H1 (cell line): Measurements from ENCODE around the gene FADS2. TPM values are rescaled to one million over a fixed set of nuclear protein-coding genes. Genes with fewer than 3 reads are reported as not detected.
A peak's percentile ranks its signal among the peaks of the same experiment; 100 is the strongest.

Experiments used
- CTCF ChIA-PET: fragments of 300-600 bp; sonication (Branson Sonifier 250); formaldehyde crosslinking; loops from one replicate; lab custom pipeline; 2021; ENCODE audit not compliant: partially characterized antibody; lab: Charles Lee
- POLR2A ChIA-PET: fragments of 300-600 bp; sonication (Branson Sonifier 250); formaldehyde crosslinking; loops from one replicate; lab custom pipeline; 2021; ENCODE audit warnings: inconsistent platforms; ENCODE audit not compliant: partially characterized antibody; lab: Charles Lee
- DNase-seq, 2 experiments: peaks; one replicate each; pipeline versions ENCODE4 v3.0.0 to v3.0.0-alpha.2; 2010 to 2022; ENCODE audit warnings: low spot score in 2 of 2, low read depth in 1 of 2, mixed read lengths in 1 of 2
- FAIRE-seq: peaks from 2 replicates; lab custom pipeline; 2011; peaks lifted over from hg19 to GRCh38; lab: Jason Lieb, UNC
- H2AFZ ChIP-seq: 2 replicates; pipeline ENCODE4 v1.8.1; 2012; ENCODE audit warnings: low read length, inconsistent platforms
- H2AK5ac ChIP-seq: 2 replicates; pipeline ENCODE4 v1.6.1; 2013; ENCODE audit warnings: low read depth, low read length
- H2BK120ac ChIP-seq: replicated peaks from 2 replicates; pipeline ENCODE3; 2013; ENCODE audit warnings: low read depth, low read length, inconsistent platforms
- H2BK12ac ChIP-seq: 2 replicates; pipeline ENCODE4 v1.6.1; 2013; ENCODE audit warnings: low read depth, low read length
- H2BK15ac ChIP-seq: 2 replicates; pipeline ENCODE4 v1.6.1; 2013; ENCODE audit warnings: low read length
- H2BK20ac ChIP-seq: 2 replicates; pipeline ENCODE4 v1.6.1; 2013; ENCODE audit warnings: low read length
- H2BK5ac ChIP-seq: 2 replicates; pipeline ENCODE4 v1.6.1; 2013; ENCODE audit warnings: low read depth, low read length
- H3K14ac ChIP-seq: 2 replicates; pipeline ENCODE4 v1.6.1; 2013; ENCODE audit warnings: inconsistent platforms; ENCODE audit not compliant: insufficient read length
- H3K18ac ChIP-seq: 2 replicates; pipeline ENCODE4 v1.6.1; 2013; ENCODE audit warnings: low read length; ENCODE audit errors: extremely low read depth
- H3K23ac ChIP-seq: 2 replicates; pipeline ENCODE4 v1.6.1; 2013; ENCODE audit warnings: inconsistent platforms; ENCODE audit not compliant: insufficient read length
- H3K23me2 ChIP-seq: 2 replicates; pipeline ENCODE4 v1.6.1; 2013; ENCODE audit warnings: low read depth, low read length
- H3K27ac ChIP-seq: 2 replicates; pipeline ENCODE4 v1.6.1; 2011; ENCODE audit warnings: low read depth, low read length, inconsistent platforms
- H3K27me3 ChIP-seq, 4 experiments: replicated peaks in 1 of 4; 1 replicate in 1 of 4; 2 replicates in 3 of 4; pipeline versions ENCODE4 v1.6.1 to v1.8.1; 2011 to 2013; ENCODE audit warnings: low read length in 3 of 4, mild to moderate bottlenecking in 3 of 4, inconsistent platforms in 2 of 4, mixed read lengths in 2 of 4, moderate library complexity in 1 of 4; ENCODE audit not compliant: control insufficient read depth in 3 of 4, insufficient read depth in 3 of 4; ENCODE audit errors: extremely low read depth in 1 of 4
- H3K36me3 ChIP-seq, 4 experiments: 2 replicates each; pipeline versions ENCODE4 v1.6.1 to v1.8.1; 2011 to 2013; ENCODE audit warnings: mild to moderate bottlenecking in 4 of 4, low read length in 3 of 4, moderate library complexity in 2 of 4, control low read depth in 1 of 4, inconsistent platforms in 1 of 4; ENCODE audit not compliant: insufficient read depth in 4 of 4, control insufficient read depth in 2 of 4
- H3K4ac ChIP-seq: replicated peaks from 2 replicates; pipeline ENCODE3; 2013; ENCODE audit warnings: low read length, low read depth, mixed read lengths, inconsistent platforms; ENCODE audit not compliant: insufficient read length
- H3K4me1 ChIP-seq, 4 experiments: replicated peaks in 1 of 4; 1 replicate in 1 of 4; 2 replicates in 3 of 4; pipeline versions ENCODE4 v1.6.1 to v1.8.1; 2011 to 2013; ENCODE audit warnings: low read length in 3 of 4, inconsistent platforms in 2 of 4, mixed read lengths in 1 of 4; ENCODE audit not compliant: insufficient read depth in 4 of 4, control insufficient read depth in 3 of 4
- H3K4me2 ChIP-seq, 2 experiments: 2 replicates each; pipeline versions ENCODE4 v1.6.1 to v1.8.1; 2011 to 2013; ENCODE audit warnings: low read depth in 2 of 2, low read length in 2 of 2, control low read depth in 1 of 2, inconsistent platforms in 1 of 2, mild to moderate bottlenecking in 1 of 2; ENCODE audit not compliant: insufficient read depth in 1 of 2
- H3K4me3 ChIP-seq, 4 experiments: fragments of 200-600, 300-600 bp in 1 of 4; sonication (generic), shearing (Covaris generic), sonication (Bioruptor Twin) in 1 of 4; 2 replicates each; pipeline versions ENCODE4 v1.5.1 to v1.8.1; 2011 to 2016; ENCODE audit warnings: low read length in 4 of 4, low read depth in 3 of 4, control low read depth in 2 of 4, inconsistent platforms in 2 of 4, mild to moderate bottlenecking in 2 of 4, mixed read lengths in 1 of 4, moderate library complexity in 1 of 4; ENCODE audit not compliant: insufficient read depth in 2 of 4; ENCODE audit errors: extremely low read depth in 1 of 4
- H3K56ac ChIP-seq: replicated peaks from 2 replicates; pipeline ENCODE3; 2013; ENCODE audit warnings: low read depth, mild to moderate bottlenecking, mixed read lengths, low read length, inconsistent platforms; ENCODE audit not compliant: insufficient read length
- H3K79me1 ChIP-seq: 2 replicates; pipeline ENCODE4 v1.6.1; 2013; ENCODE audit warnings: low read depth, low read length, control low read depth
- H3K79me2 ChIP-seq, 2 experiments: 2 replicates each; pipeline versions ENCODE4 v1.6.1 to v1.8.1; 2012 to 2013; ENCODE audit warnings: low read length in 2 of 2, mild to moderate bottlenecking in 2 of 2, inconsistent platforms in 1 of 2; ENCODE audit not compliant: insufficient read depth in 2 of 2, control insufficient read depth in 1 of 2
- H3K9ac ChIP-seq, 4 experiments: replicated peaks in 1 of 4; 1 replicate in 1 of 4; 2 replicates in 3 of 4; pipeline versions ENCODE4 v1.6.1 to v1.8.1; 2011 to 2013; ENCODE audit warnings: low read depth in 3 of 4, low read length in 3 of 4, control low read depth in 2 of 4, mild to moderate bottlenecking in 2 of 4, moderate library complexity in 2 of 4, inconsistent platforms in 1 of 4; ENCODE audit errors: extremely low read depth in 1 of 4
- H3K9me3 ChIP-seq, 2 experiments: 2 replicates each; pipeline versions ENCODE4 v1.6.1 to v1.8.1; 2012 to 2013; ENCODE audit warnings: mild to moderate bottlenecking in 2 of 2, moderate library complexity in 2 of 2, control low read depth in 1 of 2, inconsistent platforms in 1 of 2, low read depth in 1 of 2, low read length in 1 of 2, mixed read lengths in 1 of 2; ENCODE audit not compliant: insufficient read depth in 2 of 2
- H4K20me1 ChIP-seq, 2 experiments: replicated peaks in 1 of 2; 2 replicates each; pipeline versions ENCODE3 to v1.8.1; 2011 to 2013; ENCODE audit warnings: inconsistent platforms in 2 of 2, low read length in 2 of 2, mild to moderate bottlenecking in 1 of 2; ENCODE audit not compliant: insufficient read depth in 2 of 2, control insufficient read depth in 1 of 2
- H4K5ac ChIP-seq: 2 replicates; pipeline ENCODE4 v1.6.1; 2013; ENCODE audit warnings: low read length, low read depth, mixed read lengths, inconsistent platforms; ENCODE audit not compliant: insufficient read length
- H4K8ac ChIP-seq: 2 replicates; pipeline ENCODE4 v1.8.0; 2013; ENCODE audit warnings: mild to moderate bottlenecking, moderate library complexity, low read length, inconsistent platforms; ENCODE audit not compliant: insufficient read depth; ENCODE audit errors: extremely low read depth
- H4K91ac ChIP-seq: replicated peaks from 2 replicates; pipeline ENCODE3; 2013; ENCODE audit warnings: low read length, mixed read lengths, inconsistent platforms; ENCODE audit not compliant: insufficient read length
- CBX5 ChIP-seq: fragments of 300-800, 300-1000 bp; sonication (generic); IDR thresholded peaks from 2 replicates; pipeline ENCODE4 v1.7.1; 2016; ENCODE audit warnings: antibody characterized with exemption, low read length, low read depth
- CHD2 ChIP-seq: IDR thresholded peaks from 2 replicates; pipeline ENCODE4 v1.6.1; 2012; ENCODE audit warnings: low read length, improper control_type of control experiment
- KDM4A ChIP-seq: IDR thresholded peaks from one replicate; pipeline ENCODE4 v1.7.1; 2012; ENCODE audit warnings: low read depth, mild to moderate bottlenecking, moderate library complexity, low read length, inconsistent platforms; ENCODE audit not compliant: severe bottlenecking
- POLR2A ChIP-seq, 2 experiments: IDR thresholded peaks; 1 replicate in 1 of 2; 2 replicates in 1 of 2; pipeline ENCODE4 v1.6.1; 2011; ENCODE audit warnings: low read depth in 2 of 2, low read length in 2 of 2, mild to moderate bottlenecking in 2 of 2; ENCODE audit errors: control extremely low read depth in 1 of 2
- TAF1 ChIP-seq: IDR thresholded peaks from 2 replicates; pipeline ENCODE4 v1.6.1; 2011; ENCODE audit warnings: mild to moderate bottlenecking, low read depth, low read length
- TBP ChIP-seq: IDR thresholded peaks from 2 replicates; pipeline ENCODE4 v1.6.1; 2011; ENCODE audit warnings: low read depth, low read length, improper control_type of control experiment
- YY1 ChIP-seq: IDR thresholded peaks from 2 replicates; pipeline ENCODE4 v1.6.1; 2011; ENCODE audit warnings: low read depth, mild to moderate bottlenecking, low read length
- WGBS, 2 experiments: shearing (Covaris generic) in 1 of 2; methylation state at CpG; one replicate each; pipeline versions ENCODE4 v1.1.6 to v1.1.7; 2013 to 2015; ENCODE audit warnings: low lambda C conversion rate in 2 of 2, mixed read lengths in 2 of 2, inconsistent platforms in 1 of 2, low coverage in 1 of 2, missing lambda C conversion rate in 1 of 2; ENCODE audit not compliant: insufficient replicate concordance in 2 of 2, insufficient coverage in 1 of 2, insufficient read length in 1 of 2; ENCODE audit errors: extremely low coverage in 1 of 2, missing lambda C conversion rate in 1 of 2; 5-methylcytosine and 5-hydroxymethylcytosine counted together
- polyA plus RNA-seq, 7 experiments: library from polyadenylated mRNA; depleted of rRNA in 3 of 7; stranded (reverse) in 5 of 7; unstranded in 2 of 7; fragments of >200 nt in 5 of 7; fragments of 200-250 nt in 2 of 7; gene quantifications; 1 replicate in 5 of 7; 2 replicates in 1 of 7; 4 replicates in 1 of 7; pipeline versions ENCODE4 v1.2.1 to v1.2.3, GENCODE V29; 2011 to 2013; ENCODE audit warnings: missing spikeins in 2 of 7, mixed read lengths in 2 of 7
- total RNA-seq: library from RNA; stranded (reverse); fragmentation: NEBNext Ultra II Directional; extraction: Animal tissue kit (Norgen Biotek cat#: 25700); gene quantifications from 2 replicates; pipeline ENCODE4 v1.2.1, GENCODE V29; 2021
- TF ChIP-seq, protein P1 (sequence below): IDR thresholded peaks from 2 replicates; pipeline ENCODE4 v1.6.1; 2012; ENCODE audit warnings: inconsistent platforms

Gene FADS2
- total and polyA plus RNA-seq, 2 of the 8 experiments (the other 6 are each of a cell fraction or from before 2014, with no cell fraction given), result 499 to 701 TPM

DNA sequence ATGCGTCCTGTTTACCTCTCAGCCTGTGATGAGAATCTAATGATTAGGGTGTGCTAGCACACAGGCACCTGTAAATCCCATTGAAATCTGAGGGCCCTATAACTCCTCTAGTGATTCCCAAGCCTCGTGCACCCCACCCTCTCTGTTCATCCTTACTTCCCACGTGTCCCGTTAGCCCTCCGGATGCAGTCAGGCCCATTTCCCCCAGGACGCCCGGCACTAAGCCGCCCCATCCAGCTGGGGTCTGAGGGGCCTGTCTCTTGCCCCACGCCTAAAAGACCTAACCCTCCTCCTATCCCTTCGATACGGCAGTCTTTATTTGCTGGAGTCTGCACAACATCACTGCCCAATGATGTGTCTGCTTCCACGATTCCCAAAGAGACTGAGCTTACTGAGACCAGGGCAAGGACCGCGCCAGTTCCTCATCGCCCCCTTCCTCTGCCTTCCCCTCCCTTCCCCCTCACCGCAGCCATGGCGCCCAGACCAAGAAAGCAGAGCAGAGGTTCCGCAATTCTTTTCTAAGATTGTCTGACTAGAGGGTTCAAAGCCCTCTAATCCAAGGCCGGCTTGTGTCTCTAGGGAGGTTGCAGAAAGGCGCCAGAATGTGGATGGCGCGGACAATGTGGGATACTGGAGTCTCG lies 1.1 kb upstream of the FADS2 start:
- TF ChIP-seq KDM4A, result no peak
- TF ChIP-seq, protein P1, sequence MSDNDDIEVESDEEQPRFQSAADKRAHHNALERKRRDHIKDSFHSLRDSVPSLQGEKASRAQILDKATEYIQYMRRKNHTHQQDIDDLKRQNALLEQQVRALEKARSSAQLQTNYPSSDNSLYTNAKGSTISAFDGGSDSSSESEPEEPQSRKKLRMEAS, result peak; percentile 65
- peak; percentile 16 for TF ChIP-seq TBP
- TF ChIP-seq CHD2, result no peak
- TF ChIP-seq TAF1, result peak; percentile 44; the same call in 1 of the 2 replicates
- TF ChIP-seq POLR2A (IDR thresholded peaks at IDR 0.05; ENCODE audit: control extremely low read depth in 1 of 2, low read depth in 2 of 2, low read length in 2 of 2), result peak in 1 of 2 experiments; percentile 49; a peak in 2 of 3 replicates
- TF ChIP-seq CBX5, result no peak
- TF ChIP-seq YY1, result peak; percentile 80
- no peak overlapping the region for H2AFZ ChIP-seq
- H2BK120ac ChIP-seq, result peak overlapping the region; percentile 70
- H3K4ac ChIP-seq, result peak overlapping the region; percentile 30
- H4K91ac ChIP-seq, result peak overlapping the region; percentile 83
- peak overlapping the region; percentile 90; the same call in 1 of the 2 replicates for H4K8ac ChIP-seq
- ChIA-PET POLR2A (interaction anchor here (0.8 to 9.9 kb wide), 7 partner anchors 11 to 141 kb away, joined by 3 to 210 read pairs (median 5); partner anchors contain the start of genes FADS1, FEN1 and FTH1), CTCF (interaction anchor here (0.7 to 3.2 kb wide), 3 partner anchors 9 to 197 kb away, joined by 3 to 16 read pairs (median 7); partner anchors contain the start of gene FADS1)
- peak overlapping the region; percentile 66 for H3K18ac ChIP-seq
- H3K36me3 ChIP-seq, result peaks cover 0 to 3% (median 2%) of the 10 kb centered on the region in 4 experiments; a peak in 2 of 8 replicates
- H3K56ac ChIP-seq, result peak overlapping the region; percentile 94
- no peak overlapping the region for H2BK20ac ChIP-seq
- H2AK5ac ChIP-seq, result 0 out of 2 replicates have a peak overlapping the region, but pooled peaks have one; percentile 42
- peaks cover 9 to 22% (median 15%) of the 10 kb centered on the region in 4 experiments for H3K4me1 ChIP-seq
- H3K4me2 ChIP-seq, result peak overlapping the region; percentile 96 to 98
- H3K27ac ChIP-seq, result peak overlapping the region; percentile 74
- H3K9ac ChIP-seq, result peak overlapping the region; percentile 63 to 87 (median 80)
- peaks cover 14% of the 10 kb centered on the region for H3K23me2 ChIP-seq
- no peaks in the 10 kb centered on the region for H3K9me3 ChIP-seq
- no peak for FAIRE-seq
- H3K79me1 ChIP-seq, result peaks cover 8% of the 10 kb centered on the region
- peak overlapping the region; percentile 86 for H4K5ac ChIP-seq
- H3K79me2 ChIP-seq, result peaks cover 29 to 39% of the 10 kb centered on the region in 2 experiments
- H2BK5ac ChIP-seq, result peak overlapping the region; percentile 71
- H2BK12ac ChIP-seq, result no peak overlapping the region
- H3K27me3 ChIP-seq, result no peaks in the 10 kb centered on the region
- H4K20me1 ChIP-seq, result peaks cover 7 to 17% of the 10 kb centered on the region in 2 experiments
- 26% methylated on average over 19 of the region's 23 CpGs; no CpG with 5 or more reads in 1 of the 2 experiments for WGBS, 2 experiments
- peak in 1 of 2 experiments; percentile 54 for DNase-seq
- H3K23ac ChIP-seq, result no peak overlapping the region
- H3K4me3 ChIP-seq, result peak overlapping the region; percentile 77 to 96 (median 86)
- no peak overlapping the region for H3K14ac ChIP-seq
- H2BK15ac ChIP-seq, result peak overlapping the region; percentile 11; the same call in 1 of the 2 replicates
